Adipocyte (in vitro differentiated cells): ENCODE data around the gene TMEM41B.
"Not testable (repeated sequence)": the region's sequence is repeated elsewhere in the genome, so short reads cannot be mapped to it uniquely, and the experiment has no call there.

ENCODE experiments used
- DNase-seq: peaks from one replicate; pipeline ENCODE4 v3.0.0-alpha.2; 2015; ENCODE audit warnings: low read depth
- H3K27me3 ChIP-seq: replicated peaks from 2 replicates; pipeline ENCODE4 v1.7.0; 2013; ENCODE audit warnings: mild to moderate bottlenecking, low read length, moderate library complexity; ENCODE audit not compliant: control insufficient read depth, insufficient read depth
- H3K36me3 ChIP-seq: 2 replicates; pipeline ENCODE4 v1.7.0; 2013; ENCODE audit warnings: low read length, mild to moderate bottlenecking, moderate library complexity; ENCODE audit not compliant: control insufficient read depth, insufficient read depth, severe bottlenecking
- H3K4me1 ChIP-seq: 2 replicates; pipeline ENCODE4 v1.7.0; 2013; ENCODE audit warnings: mild to moderate bottlenecking, low read length, moderate library complexity; ENCODE audit not compliant: control insufficient read depth, insufficient read depth
- H3K4me3 ChIP-seq: 2 replicates; pipeline ENCODE4 v1.7.0; 2013; ENCODE audit warnings: mild to moderate bottlenecking, low read length, moderate library complexity
- H3K9ac ChIP-seq: 2 replicates; pipeline ENCODE4 v1.7.0; 2013; ENCODE audit warnings: mild to moderate bottlenecking, low read length, moderate library complexity
- H3K9me3 ChIP-seq: 2 replicates; pipeline ENCODE4 v1.7.0; 2013; ENCODE audit warnings: mild to moderate bottlenecking, low read length, moderate library complexity; ENCODE audit not compliant: control insufficient read depth

Gene TMEM41B

GRCh38 chr11:9251311-9251710 is 63.1 kb downstream of the TMEM41B start:
- Histone ChIP-seq H3K9ac (no peak overlapping the region), H3K9me3 (no peaks in the 10 kb centered on the region), H3K36me3 (peaks cover 20% of the 10 kb centered on the region), H3K4me3 (no peak overlapping the region), H3K4me1 (peaks cover 6% of the 10 kb centered on the region), H3K27me3 (no peaks in the 10 kb centered on the region)
- DNase-seq, result no peak

GRCh38 chr11:9250139-9250582 is 64.2 kb downstream of the TMEM41B start:
- peaks cover 6% of the 10 kb centered on the region for H3K4me1 ChIP-seq
- no peak overlapping the region for H3K4me3 ChIP-seq
- peaks cover 17% of the 10 kb centered on the region for H3K36me3 ChIP-seq
- H3K9me3 ChIP-seq, result no peaks in the 10 kb centered on the region
- no peak overlapping the region for H3K9ac ChIP-seq
- no peak for DNase-seq
- H3K27me3 ChIP-seq, result no peaks in the 10 kb centered on the region

GRCh38 chr11:9249252-9249651 is 65.1 kb downstream of the TMEM41B start:
- Histone ChIP-seq H3K36me3 (peaks cover 10% of the 10 kb centered on the region), H3K4me1 (peaks cover 6% of the 10 kb centered on the region), H3K27me3 (no peaks in the 10 kb centered on the region), H3K4me3 (no peak overlapping the region), H3K9me3 (no peaks in the 10 kb centered on the region), H3K9ac (no peak overlapping the region)
- no peak for DNase-seq

- DNase-seq, result no peak
- H3K27me3 ChIP-seq, result no peaks in the 10 kb centered on the region
- no peaks in the 10 kb centered on the region for H3K9me3 ChIP-seq
- no peak overlapping the region for H3K4me3 ChIP-seq
- H3K4me1 ChIP-seq, result peaks cover 6% of the 10 kb centered on the region
- H3K36me3 ChIP-seq, result peaks cover 5% of the 10 kb centered on the region
- H3K9ac ChIP-seq, result no peak overlapping the region
These were observed 66.5 kb downstream of the TMEM41B start for GRCh38 chr11:9247863-9248262.

GRCh38 chr11:9236242-9236641 is 78.2 kb downstream of the TMEM41B start:
- H3K4me1 ChIP-seq, H3K36me3 ChIP-seq, H3K9me3 ChIP-seq, H3K4me3 ChIP-seq, H3K9ac ChIP-seq, DNase-seq, H3K27me3 ChIP-seq: not testable (repeated sequence)

- Histone ChIP-seq H3K9me3 (no peaks in the 10 kb centered on the region), H3K36me3 (no peaks in the 10 kb centered on the region), H3K9ac (no peak overlapping the region), H3K27me3 (no peaks in the 10 kb centered on the region), H3K4me1 (peaks cover 33% of the 10 kb centered on the region), H3K4me3 (no peak overlapping the region)
- DNase-seq, result no peak
These were observed 81.9 kb downstream of the TMEM41B start for GRCh38 chr11:9232482-9232881.

- Histone ChIP-seq H3K4me1 (peaks cover 33% of the 10 kb centered on the region), H3K27me3 (no peaks in the 10 kb centered on the region), H3K9me3 (no peaks in the 10 kb centered on the region), H3K4me3 (peak overlapping the region; percentile 21), H3K9ac (peak overlapping the region; percentile 43), H3K36me3 (no peaks in the 10 kb centered on the region)
- peak; percentile 69 for DNase-seq
These were observed 82.6 kb downstream of the TMEM41B start for GRCh38 chr11:9231848-9232177.
